Measurements from ENCODE around the gene CHTF18.

The CHTF18 gene

DNA sequence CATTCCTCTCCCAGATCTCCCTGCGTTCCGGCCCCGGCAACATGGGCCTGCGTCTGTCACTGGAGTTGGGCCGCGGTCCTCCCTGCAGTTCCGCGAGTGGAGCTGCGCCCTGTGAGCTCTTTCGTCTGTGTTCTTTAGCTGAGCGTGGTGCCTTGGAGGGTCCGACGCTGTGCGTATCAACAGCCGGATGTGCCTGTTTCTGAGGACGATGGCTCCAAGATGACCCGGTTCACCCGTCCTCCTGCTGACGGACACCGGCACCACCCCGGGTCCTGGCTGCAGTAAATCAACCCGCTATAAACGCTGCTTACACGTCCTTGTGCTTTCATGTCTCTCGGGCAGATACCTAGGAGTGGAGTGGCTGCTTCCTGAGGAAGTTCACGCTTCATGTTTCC is 56.9 kb downstream of the CHTF18 start:
- no peak overlapping the region for H3K27ac ChIP-seq (ENCODE audit: low read depth, low read length)
- no peaks in the 10 kb centered on the region for H3K4me1 ChIP-seq (ENCODE audit: control insufficient read depth, insufficient read depth, low read length)
- no peaks in the 10 kb centered on the region for H3K36me3 ChIP-seq (ENCODE audit: control insufficient read depth, insufficient read depth, low read length)
- peaks cover 21% of the 10 kb centered on the region for H3K9me3 ChIP-seq (ENCODE audit: control insufficient read depth, insufficient read depth, low read length)
- no peak overlapping the region for H3K4me3 ChIP-seq (ENCODE audit: low read depth, low read length)
- H3K9ac ChIP-seq (ENCODE audit: low read depth, low read length) = no peak overlapping the region
- H3K27me3 ChIP-seq (ENCODE audit: control insufficient read depth, insufficient read depth, low read length) = no peaks in the 10 kb centered on the region

- Histone ChIP-seq H3K4me1 (ENCODE audit: control insufficient read depth, insufficient read depth, low read length) (no peaks in the 10 kb centered on the region), H3K36me3 (ENCODE audit: control insufficient read depth, insufficient read depth, low read length) (no peaks in the 10 kb centered on the region), H3K4me3 (ENCODE audit: low read depth, low read length) (no peak overlapping the region), H3K27me3 (ENCODE audit: control insufficient read depth, insufficient read depth, low read length) (no peaks in the 10 kb centered on the region), H3K27ac (ENCODE audit: low read depth, low read length) (no peak overlapping the region), H3K9me3 (ENCODE audit: control insufficient read depth, insufficient read depth, low read length) (peaks cover 39% of the 10 kb centered on the region), H3K9ac (ENCODE audit: low read depth, low read length) (no peak overlapping the region)
Observed at GRCh38 chr16:847151-847550, 58.7 kb downstream of the CHTF18 start.

Data from HUES48 (cell line).